Activated CD8-positive, alpha-beta memory T cell treated with anti-CD3 and anti-CD28 coated beads for 36 hours (primary cell): Measurements from ENCODE around the gene DHRS4L2. TPM values are rescaled to one million over a fixed set of nuclear protein-coding genes. Genes with fewer than 3 reads are reported as not detected.
"Not testable (repeated sequence)": the region's sequence is repeated elsewhere in the genome, so short reads cannot be mapped to it uniquely, and the experiment has no call there.

Experiments
- CTCF ChIA-PET: fragments of 350-600 bp; sonication (Branson Sonifier 250); formaldehyde crosslinking; loops from one replicate; lab custom pipeline; 2021; ENCODE audit warnings: antibody characterized with exemption; lab: Charles Lee
- POLR2A ChIA-PET: fragments of 350-600 bp; sonication (Branson Sonifier 250); formaldehyde crosslinking; loops from one replicate; lab custom pipeline; 2021; ENCODE audit warnings: antibody characterized with exemption; lab: Charles Lee
- total RNA-seq, 2 experiments: library from RNA; stranded (reverse); gene quantifications; one replicate each; pipeline ENCODE4 v1.2.3, GENCODE V29; 2021

DHRS4L2 gene
- total RNA-seq, 2 experiments from 2014 or later = 19.8 to 21.6 TPM

GRCh38 chr14:24011051-24011450 lies 22.3 kb downstream of the DHRS4L2 start:
- POLR2A ChIA-PET = no interaction called here
- CTCF ChIA-PET = no interaction called here

DNA sequence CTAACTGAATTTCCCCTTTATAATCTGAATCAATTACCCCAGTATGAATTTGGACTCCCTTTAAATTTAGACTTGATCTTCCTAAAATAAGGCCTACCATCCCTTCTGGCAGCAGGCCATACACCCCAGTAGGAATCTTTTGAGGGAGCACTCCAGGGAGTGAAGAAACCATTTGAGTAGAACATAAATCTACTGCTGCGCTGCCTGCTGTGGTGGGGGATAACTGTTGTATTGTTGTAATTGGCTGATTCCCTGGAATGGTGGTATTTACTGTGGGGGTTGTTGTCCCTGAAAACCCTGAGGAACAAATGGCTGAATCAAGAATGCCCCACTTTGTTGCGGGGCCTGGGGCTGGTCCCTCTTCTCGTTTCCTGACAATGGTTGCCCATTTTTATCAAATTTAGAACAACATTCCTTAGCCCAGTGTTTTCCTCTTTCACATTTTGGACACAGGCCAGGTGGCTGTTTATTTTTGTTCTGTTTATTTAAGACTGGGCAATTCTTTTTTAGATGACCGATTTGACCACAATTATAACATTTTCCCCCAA lies 24.1 kb downstream of the DHRS4L2 start:
- POLR2A ChIA-PET, CTCF ChIA-PET: not testable (repeated sequence)

DNA sequence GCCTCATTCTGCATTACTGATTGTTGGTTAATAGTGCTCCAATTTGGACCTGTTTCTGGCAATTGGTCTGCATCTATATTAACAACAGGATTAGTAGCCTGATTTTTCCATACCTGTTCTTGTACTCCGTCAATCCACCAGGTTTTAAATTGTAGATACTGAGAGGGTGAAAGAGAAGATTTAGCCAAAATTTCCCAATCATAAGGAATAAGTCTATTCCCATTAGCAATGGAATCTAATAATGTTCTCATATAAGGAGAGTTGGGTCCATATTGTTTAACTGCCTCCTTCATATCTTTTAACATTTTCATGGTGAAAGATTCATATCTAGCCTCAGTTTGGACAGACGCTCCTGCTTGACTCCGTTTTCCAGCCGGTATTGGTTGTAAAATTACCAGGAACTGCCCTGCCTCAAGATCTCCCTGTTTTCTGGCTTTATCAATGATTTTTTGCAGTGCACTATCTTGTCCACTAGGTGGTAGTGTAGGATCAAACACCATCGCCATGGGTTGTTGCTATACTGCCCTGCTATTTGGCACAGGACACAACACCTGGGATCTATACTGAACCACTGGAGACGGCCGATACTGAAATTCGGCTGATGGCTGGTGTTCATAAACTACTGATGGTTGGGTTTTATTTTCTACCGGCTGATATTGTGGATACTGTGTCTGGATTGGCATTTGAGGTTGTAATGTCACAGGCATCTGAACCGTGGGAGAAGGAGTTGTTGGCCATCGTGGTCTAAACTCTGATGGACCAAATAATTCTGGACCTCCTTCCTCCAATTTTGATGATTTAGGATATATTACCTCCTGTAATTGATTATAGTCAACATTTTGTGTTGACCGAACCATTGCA lies 25.2 kb downstream of the DHRS4L2 start:
- ChIA-PET POLR2A (no interaction called here), CTCF (interaction anchor here (0.9 kb wide), 2 partner anchors 33 to 77 kb away, joined by 3 to 5 read pairs; no protein-coding TSS in a partner anchor)

DNA sequence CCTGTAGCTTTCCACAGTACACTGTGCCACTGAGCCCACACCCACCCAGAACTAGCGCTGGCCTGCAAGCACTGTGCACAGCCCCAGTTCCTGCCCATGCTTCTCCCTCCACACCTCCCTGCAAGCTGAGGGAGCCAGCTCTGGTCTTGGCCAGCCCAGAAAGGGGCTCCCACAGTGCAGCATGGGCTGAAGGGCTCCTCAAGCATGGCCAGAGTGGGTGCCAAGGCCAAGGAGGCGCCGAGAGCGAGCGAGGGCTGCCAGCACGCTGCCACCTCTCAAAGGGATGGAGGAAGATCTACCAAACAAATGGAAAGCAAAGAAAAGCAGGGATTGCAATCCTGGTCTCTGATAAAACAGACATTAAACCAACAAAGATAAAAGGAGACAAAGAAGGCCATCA lies 27.0 kb downstream of the DHRS4L2 start:
- POLR2A ChIA-PET, CTCF ChIA-PET: not testable (repeated sequence)

GRCh38 chr14:24018978-24019377 lies 30.2 kb downstream of the DHRS4L2 start:
- CTCF ChIA-PET, POLR2A ChIA-PET: not testable (repeated sequence)

DNA sequence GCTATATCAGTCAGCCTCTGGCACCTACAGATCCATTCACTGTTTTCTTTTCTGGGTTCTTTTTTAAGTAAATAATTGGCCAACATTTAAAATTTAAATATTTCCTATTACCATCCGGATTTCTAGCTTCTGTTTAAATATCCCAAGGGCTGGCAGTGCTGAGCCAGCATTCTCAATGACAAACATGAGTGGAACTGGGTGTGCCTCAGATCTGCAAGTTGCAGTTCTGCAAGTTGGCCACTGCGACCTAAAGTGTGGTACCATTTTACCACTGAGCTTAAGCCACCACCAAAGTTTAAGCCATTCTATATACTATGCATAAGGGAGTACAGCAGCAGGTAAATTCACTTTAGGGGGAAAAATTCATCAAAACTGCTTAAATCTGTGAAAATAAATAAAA lies 31.2 kb downstream of the DHRS4L2 start:
- CTCF ChIA-PET, POLR2A ChIA-PET: not testable (repeated sequence)

DNA sequence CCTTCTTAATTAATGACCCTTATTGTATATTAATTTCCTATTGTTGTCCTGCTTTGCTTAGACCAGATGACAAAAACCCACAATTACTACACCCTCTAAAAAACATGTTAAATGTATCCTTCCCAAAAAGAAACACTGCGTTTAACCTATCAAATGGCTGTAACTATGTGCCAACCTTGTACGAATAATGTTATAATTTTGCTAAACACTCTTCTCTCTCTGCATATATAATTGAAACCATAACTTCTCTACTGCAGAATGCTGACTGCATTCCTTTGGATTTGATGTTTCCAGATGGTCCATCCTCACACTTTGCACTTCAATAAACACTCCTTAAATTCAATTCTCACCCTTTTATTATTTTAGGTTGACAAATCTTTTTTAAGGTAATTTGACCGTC lies 31.8 kb downstream of the DHRS4L2 start:
- CTCF ChIA-PET, POLR2A ChIA-PET: not testable (repeated sequence)

GRCh38 chr14:24024939-24025418 lies 36.2 kb downstream of the DHRS4L2 start:
- CTCF ChIA-PET, POLR2A ChIA-PET: not testable (repeated sequence)

DNA sequence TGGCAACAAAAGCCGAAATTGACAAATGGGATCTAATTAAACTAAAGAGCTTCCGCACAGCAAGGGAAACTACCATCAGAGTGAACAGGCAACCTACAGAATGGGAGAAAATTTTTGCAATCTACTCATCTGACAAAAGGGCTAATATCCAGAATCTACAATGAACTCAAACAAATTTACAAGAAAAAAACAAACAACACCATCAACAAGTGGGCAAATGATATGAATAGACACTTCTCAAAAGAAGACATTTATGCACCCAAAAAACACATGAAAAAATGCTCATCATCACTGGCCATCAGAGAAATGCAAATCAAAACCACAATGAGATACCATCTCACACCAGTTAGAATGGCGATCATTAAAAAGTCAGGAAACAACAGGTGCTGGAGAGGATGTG lies 41.0 kb downstream of the DHRS4L2 start:
- POLR2A ChIA-PET, CTCF ChIA-PET: not testable (repeated sequence)

- POLR2A ChIA-PET, CTCF ChIA-PET: not testable (repeated sequence)
Observed at GRCh38 chr14:24031331-24031730, 42.6 kb downstream of the DHRS4L2 start.

DNA sequence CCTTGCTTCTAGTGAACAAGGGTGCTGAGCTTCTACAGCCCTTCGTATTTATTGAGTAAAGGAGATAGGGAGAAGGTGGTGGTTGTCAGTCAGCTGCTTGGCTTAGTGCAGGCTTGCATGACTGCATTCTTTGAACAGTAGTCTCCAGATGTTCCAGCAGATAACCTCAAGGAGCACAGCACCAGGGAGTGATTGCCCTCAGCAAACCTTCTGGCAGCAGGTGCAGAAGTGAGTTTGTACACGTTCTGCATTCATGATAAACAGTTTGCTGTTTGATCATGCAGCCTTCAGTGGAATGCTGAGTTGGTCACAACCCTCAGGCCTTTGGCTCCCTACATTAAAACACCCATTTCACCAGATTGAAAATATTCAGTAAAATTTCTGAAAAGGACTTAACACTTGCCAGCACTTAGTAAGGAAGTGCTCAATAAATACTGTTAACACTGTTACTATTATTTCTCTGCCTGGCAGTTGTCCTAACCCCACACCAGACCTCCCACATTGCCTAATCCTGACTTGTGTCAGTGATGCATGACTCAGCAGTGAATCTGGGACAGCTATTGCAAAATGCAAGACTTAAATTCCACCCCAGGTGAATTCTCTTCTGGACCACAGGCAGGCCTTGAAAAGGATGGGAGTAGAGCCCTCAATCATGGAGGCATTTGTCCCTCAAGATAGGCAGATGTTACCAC lies 44.1 kb downstream of the DHRS4L2 start:
- CTCF ChIA-PET = no interaction called here
- POLR2A ChIA-PET = no interaction called here

GRCh38 chr14:24035769-24036168 lies 47.0 kb downstream of the DHRS4L2 start:
- CTCF ChIA-PET = interaction anchor here (0.9 to 1.0 kb wide), 2 partner anchors 59 to 73 kb away, joined by 3 to 6 read pairs; partner anchors contain the start of gene PCK2
- POLR2A ChIA-PET = interaction anchor here (0.9 kb wide), 1 partner anchor 46 kb away, joined by 3 read pairs; no protein-coding TSS in a partner anchor

DNA sequence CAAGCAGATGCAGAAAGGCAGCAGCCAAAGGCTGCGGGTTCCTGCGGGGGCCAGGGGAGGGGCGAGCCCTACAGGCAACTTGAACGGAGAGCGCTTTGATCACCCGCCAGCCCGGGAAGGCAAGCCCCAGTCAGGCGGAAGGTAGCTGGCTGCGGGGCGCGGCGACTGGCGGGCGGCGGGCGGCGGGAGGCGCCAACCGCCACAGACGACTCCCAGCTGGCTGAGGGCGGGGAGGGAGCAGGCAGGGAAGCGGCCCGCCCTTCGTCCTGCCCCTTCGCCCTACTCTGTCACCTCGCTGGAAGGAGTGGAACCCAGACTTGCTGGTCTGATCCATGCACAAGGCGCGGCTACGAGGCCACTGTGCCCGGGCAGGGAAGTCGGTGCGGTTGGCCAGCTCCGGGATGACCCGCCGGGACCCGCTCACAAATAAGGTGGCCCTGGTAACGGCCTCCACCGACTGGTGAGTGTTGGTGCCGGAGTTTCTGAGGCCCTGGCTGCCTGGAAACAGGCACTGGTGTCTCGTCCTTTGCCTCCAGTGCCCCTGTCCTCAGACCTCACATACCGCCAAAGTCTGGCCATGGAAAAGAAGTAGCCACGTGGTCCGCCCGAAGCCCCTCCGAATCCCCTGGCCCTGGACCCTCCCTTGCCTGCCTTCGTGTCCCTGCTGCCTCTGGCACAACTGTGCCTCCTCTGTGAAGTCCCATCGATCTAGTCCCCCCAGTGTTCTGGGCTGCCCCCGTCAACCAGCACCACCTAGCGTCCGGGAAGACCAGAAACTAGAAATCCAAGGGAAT lies 47.6 kb downstream of the DHRS4L2 start:
- ChIA-PET POLR2A (interaction anchor here (0.9 kb wide), 1 partner anchor 45 kb away, joined by 3 read pairs; no protein-coding TSS in a partner anchor), CTCF (interaction anchor here (0.9 to 1.0 kb wide), 2 partner anchors 58 to 73 kb away, joined by 3 to 6 read pairs; partner anchors contain the start of gene PCK2)

DNA sequence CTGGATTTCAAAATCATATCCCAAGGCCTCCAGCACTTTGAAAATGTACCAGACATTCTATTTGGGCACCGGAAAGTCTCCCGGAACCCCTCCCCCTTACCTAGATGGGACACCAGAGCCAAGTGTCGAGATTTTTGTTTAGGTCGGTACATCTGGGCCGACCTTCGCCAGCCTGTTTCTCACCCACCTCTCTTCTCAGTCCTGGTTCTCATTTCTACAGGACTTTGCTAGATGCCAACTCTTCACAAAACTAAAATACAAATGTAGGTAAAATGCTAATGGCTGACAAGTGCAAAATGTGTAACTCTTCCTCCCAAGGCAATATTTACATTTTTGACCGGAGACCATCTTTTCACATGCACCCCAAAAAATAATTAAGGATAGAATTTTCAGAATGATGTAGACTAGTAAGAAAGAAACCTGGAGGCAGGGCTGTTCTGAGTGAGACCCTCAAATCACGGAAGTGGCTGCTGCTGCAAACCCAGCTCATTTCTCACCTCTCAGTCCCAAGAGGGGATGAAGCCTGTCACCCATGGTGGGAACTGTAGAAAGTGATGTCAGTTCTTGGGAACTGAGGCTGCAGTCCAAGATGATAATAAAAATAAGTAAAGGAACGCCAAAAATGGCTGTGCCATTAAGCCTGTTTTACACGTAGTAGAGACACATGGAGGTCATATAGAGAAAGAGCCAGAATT lies 48.4 kb downstream of the DHRS4L2 start:
- POLR2A ChIA-PET, CTCF ChIA-PET: not testable (repeated sequence)

DNA sequence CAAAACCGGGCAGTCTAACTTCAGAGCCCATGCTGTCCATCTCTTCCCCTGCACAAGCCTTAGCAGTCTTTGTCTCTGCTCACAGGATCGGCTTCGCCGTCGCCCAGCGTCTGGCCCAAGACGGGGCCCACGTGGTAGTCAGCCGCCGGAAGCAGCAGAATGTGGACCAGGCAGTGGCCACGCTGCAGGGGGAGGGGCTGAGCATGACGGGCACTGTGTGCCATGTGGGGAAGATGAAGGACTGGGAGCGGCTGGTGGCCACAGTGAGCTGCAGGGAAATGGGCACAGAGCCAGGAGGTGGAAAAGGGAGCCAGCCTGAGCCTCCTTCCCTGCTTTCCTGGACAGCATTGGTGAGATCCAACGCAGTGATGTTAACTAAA lies 48.9 kb downstream of the DHRS4L2 start:
- POLR2A ChIA-PET = no interaction called here
- CTCF ChIA-PET = no interaction called here

GRCh38 chr14:24038686-24039085 lies 50.0 kb downstream of the DHRS4L2 start:
- POLR2A ChIA-PET = no interaction called here
- CTCF ChIA-PET = no interaction called here

GRCh38 chr14:24040692-24041091 lies 52.0 kb downstream of the DHRS4L2 start:
- ChIA-PET CTCF (interaction anchor here (1.2 kb wide), 1 partner anchor 87 kb away, joined by 3 read pairs; the partner anchor contains the start of gene DHRS4), POLR2A (no interaction called here)

DNA sequence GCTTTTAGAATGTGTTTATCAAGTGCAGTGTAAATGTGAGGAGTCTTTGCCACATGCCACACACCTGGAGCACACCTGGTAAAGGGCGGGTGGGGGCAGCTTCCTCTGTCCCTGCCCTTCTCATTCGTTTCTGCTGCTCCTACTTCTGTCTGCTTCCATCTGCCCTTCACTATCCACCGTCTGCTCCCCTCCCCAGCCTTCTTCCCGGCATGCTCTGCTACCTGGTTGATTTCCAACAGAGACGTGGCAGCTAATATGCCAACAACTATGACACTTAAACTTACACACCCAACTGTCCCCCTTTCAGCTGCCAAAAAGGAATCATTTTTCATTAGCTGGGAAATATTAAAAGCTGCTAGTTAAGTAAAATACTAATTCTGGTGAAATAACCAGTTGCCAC lies 54.0 kb downstream of the DHRS4L2 start:
- CTCF ChIA-PET = no interaction called here
- POLR2A ChIA-PET = no interaction called here

DNA sequence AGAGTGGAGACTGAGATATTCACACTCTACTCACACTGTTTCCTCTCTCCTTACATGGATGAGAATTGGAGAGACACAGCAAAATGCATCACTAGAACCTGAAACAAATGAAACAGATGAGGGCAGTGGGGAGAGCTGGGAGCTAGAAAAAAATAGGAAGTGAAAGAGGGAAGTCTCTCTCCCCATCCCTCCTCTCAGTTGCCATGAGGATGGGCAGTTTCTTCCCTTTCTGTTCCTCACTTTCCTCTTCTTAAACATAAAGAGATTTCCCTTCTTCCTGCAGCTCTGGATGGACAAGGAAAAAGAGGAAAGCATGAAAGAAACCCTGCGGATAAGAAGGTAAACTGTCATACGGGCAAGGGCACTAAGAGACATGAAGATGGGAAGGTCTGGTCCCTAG lies 60.3 kb downstream of the DHRS4L2 start:
- POLR2A ChIA-PET, CTCF ChIA-PET: not testable (repeated sequence)
